ENCODE results near the gene BRD9.
"Not testable (repeated sequence)": the region's sequence is repeated elsewhere in the genome, so short reads cannot be mapped to it uniquely, and the experiment has no call there.

Gene BRD9

GRCh38 chr5:856531-857425 lies 35.8 kb downstream of the BRD9 start:
- DNase-seq (ENCODE audit: low read depth): no peak

- DNase-seq (ENCODE audit: low read depth): no peak
These were observed 36.6 kb downstream of the BRD9 start for GRCh38 chr5:855771-856530.

- DNase-seq (ENCODE audit: low read depth): no peak
These were observed 37.4 kb downstream of the BRD9 start for GRCh38 chr5:854966-855743.

- no peak for DNase-seq (ENCODE audit: low read depth)
These were observed 38.4 kb downstream of the BRD9 start for GRCh38 chr5:854217-854616.

GRCh38 chr5:853416-854090 lies 39.0 kb downstream of the BRD9 start:
- not testable (repeated sequence) for DNase-seq (ENCODE audit: low read depth)

GRCh38 chr5:852431-853401 lies 39.9 kb downstream of the BRD9 start:
- no peak for DNase-seq (ENCODE audit: low read depth)

GRCh38 chr5:852018-852417 lies 40.6 kb downstream of the BRD9 start:
- no peak for DNase-seq (ENCODE audit: low read depth)

- no peak for DNase-seq (ENCODE audit: low read depth)
These were observed 41.0 kb downstream of the BRD9 start for GRCh38 chr5:851553-851952.

- DNase-seq (ENCODE audit: low read depth): no peak
These were observed 41.5 kb downstream of the BRD9 start for GRCh38 chr5:851076-851475.

- DNase-seq (ENCODE audit: low read depth): no peak
These were observed 42.0 kb downstream of the BRD9 start, which contains the start of gene ZDHHC11 for GRCh38 chr5:850511-851006. Gene ZDHHC11, minus strand, starts transcription at chr5:850986. Its CDS starts 384 bp downstream, at chr5:850602.

- DNase-seq (ENCODE audit: low read depth): no peak
These were observed 42.8 kb downstream of the BRD9 start for GRCh38 chr5:849651-850301.

- DNase-seq (ENCODE audit: low read depth): no peak
These were observed 43.9 kb downstream of the BRD9 start for GRCh38 chr5:848671-849111.

GRCh38 chr5:847736-848135 lies 44.9 kb downstream of the BRD9 start:
- not testable (repeated sequence) for DNase-seq (ENCODE audit: low read depth)

GRCh38 chr5:847212-847611 lies 45.4 kb downstream of the BRD9 start:
- DNase-seq (ENCODE audit: low read depth): not testable (repeated sequence)

- DNase-seq (ENCODE audit: low read depth): not testable (repeated sequence)
These were observed 46.0 kb downstream of the BRD9 start for GRCh38 chr5:846602-847091.

GRCh38 chr5:845676-846601 lies 46.7 kb downstream of the BRD9 start:
- DNase-seq (ENCODE audit: low read depth): not testable (repeated sequence)

GRCh38 chr5:845031-845675 lies 47.4 kb downstream of the BRD9 start:
- DNase-seq (ENCODE audit: low read depth): not testable (repeated sequence)

- not testable (repeated sequence) for DNase-seq (ENCODE audit: low read depth)
These were observed 48.2 kb downstream of the BRD9 start for GRCh38 chr5:844426-844825.
